GM21423 (cell line): ENCODE data around the gene ACTG1.

Source experiments
- ATAC-seq: cut with Tn5 transposase; IDR thresholded peaks from one replicate; pipeline ENCODE4 v1.9.1; 2021; ENCODE audit warnings: mild to moderate bottlenecking, moderate library complexity; ENCODE audit not compliant: unreplicated experiment

ACTG1 gene

DNA sequence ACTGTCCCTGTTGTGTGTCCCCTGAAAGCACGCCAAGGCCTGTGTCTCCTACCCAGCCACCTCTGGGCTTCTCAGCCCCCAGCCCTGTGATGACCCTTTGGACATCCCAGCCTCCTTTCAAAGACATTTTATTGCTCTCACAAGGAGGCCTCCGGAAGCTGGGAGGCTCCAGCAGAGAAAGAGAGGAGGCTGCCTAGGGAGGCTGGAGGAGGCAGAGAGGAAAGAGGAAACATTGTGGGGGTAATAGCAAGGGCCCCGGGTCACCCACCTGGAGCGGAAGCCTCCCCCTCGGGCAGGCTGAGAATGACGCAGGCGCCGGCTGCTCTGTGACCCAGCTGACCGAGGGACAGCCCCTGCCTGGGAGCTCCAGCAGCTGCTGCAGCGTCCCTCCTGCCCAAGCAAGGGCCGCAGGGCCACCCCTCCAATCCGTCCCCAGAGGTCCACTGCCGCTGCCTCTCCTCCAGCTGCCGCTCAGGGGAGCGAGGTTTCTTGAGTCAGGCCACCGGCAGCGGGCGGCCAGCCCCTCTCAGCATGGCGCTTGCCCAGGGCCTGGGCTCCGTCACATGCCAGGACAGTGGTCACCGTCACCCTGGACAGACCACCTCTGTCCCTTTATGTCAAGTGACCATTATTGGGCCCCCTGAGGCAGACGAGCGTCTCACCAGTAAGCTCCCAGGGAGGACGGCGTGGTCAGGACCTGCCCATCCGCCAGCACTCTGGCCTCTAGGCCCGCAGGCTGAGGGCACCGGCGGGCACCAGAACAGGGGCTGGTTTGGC lies 29.3 kb downstream of the ACTG1 start:
- ATAC-seq: no peak

DNA sequence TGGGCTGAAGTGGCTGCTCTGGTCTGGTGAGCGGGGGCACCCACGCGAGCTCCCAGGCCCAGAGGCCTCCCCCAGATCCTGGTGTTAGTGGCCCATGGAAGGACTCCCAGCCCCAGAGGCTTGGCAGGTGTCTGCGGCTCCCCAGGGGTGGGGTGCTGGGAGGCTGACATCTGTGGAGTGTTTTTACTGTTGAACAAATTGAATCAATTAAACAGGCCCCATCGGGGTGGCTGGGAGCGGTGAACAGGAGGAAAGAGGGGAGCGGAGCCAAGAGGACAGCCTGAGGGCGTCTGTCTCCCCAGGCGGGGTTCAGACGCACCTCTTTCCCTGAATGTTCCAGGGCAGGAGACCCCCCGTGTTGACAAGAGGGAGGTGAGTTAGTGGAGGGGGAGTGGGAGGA lies 29.9 kb downstream of the ACTG1 start:
- no peak for ATAC-seq

DNA sequence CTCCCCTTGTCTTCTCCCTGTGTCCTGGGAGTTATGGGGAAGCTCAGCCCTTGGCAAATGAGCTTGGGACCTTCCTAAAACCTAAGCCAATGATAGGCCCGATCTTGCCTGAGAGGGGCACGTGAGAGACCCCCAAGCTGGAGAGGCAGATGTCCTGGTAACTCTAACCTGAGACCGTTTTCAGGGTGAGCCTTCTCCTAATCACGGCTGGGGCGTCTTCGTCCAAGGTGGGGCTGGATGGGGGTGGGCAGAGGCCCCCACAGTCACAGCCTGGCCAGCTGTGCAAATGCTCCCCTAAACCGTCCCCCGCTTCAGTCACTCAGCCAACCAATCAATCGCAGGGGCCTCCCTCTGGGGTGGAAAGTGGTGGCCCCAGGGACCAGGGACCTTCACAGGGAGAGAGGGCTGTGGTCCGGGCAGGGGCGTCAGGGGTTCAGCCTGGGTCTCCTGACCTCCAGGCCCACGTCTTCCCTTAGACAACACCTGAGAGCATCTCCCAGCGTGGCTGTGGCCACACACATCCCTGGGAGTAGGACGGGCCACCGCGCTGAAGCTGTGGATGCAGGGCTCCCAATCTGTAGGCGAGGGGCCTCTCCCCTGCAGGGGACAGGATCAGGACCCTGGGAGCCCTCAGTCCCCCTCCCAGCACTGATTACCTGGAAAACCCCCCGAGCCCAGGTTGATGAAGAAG lies 30.6 kb downstream of the ACTG1 start:
- ATAC-seq: no peak

DNA sequence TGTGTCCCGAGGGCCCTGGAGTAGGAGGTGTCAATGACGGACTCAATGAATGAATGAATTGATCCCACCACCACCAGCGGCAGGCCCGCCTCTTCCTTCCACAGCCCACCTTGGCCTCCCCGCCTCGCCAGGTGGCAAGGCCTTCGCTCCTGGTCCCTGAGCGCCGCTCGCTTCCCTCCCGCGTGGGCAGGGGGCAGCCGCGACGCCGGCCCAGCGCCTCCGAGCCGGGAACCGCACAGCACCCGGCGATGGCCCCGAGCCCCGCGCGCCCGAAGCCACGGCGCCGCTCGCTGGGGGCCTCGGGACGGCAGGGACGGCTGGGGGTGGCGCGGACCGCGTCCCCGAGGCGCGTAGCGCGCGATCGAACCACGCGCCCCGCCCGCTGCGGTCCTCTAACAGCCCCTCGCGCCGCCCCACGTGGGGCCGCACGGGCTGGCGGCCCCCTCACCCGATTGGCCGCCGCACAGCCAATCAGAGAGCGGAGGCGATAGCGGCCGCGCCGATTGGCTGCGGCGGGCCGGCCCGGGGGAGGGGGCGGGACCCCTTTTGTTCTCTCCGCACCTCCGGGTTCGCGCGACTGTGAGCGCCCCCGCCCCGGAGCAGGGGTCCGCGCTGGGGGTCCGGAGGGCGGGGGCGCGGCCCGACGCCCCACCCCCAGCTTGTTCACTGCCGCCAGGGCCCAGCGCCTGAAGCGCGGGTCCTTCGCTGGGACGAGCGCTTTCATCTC lies 31.4 kb downstream of the ACTG1 start:
- no peak for ATAC-seq

DNA sequence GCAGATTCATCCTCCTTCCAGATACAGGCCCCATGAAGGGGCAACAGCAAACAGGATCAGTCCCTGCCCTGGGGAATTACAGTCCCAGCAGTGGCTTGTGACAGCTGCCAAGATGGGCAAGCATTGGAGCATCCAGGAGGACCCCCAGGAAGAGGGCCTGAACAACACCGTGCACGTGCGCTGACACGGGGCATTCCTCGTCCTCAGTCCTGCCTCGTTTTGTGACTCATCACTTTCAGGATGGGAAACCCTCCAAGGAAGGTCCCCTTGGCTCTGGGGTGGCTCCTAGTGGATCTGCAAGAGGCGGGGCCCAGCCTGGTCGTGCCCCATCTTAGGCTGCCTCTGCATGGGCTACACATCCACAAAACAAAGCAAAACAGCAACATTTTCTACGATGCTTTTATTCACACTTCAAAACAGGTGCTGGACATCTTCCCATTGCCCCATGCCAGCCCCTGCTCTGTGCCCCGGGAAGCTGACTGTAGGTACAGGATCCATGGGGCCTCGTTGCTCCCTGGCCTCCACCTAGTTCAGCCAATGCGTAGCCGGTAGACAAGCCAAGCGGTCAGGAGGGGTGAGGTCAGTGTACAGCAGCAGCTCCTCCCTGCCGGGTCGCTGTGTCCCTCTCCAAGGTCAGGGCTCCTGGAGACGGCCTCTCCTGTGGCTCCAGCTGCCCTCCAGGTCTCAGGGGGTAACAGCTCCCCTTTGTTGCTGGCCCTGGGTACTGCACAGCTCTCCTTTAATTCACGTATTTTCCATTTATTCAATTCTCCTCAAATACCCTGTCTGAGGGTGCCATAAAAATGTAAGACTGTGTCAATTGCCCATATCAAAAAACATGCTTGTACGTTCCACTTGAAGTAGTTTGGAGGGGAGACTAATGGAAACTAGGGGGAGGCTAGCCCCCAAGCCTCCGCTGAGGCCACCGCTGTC lies 32.2 kb downstream of the ACTG1 start:
- no peak for ATAC-seq

DNA sequence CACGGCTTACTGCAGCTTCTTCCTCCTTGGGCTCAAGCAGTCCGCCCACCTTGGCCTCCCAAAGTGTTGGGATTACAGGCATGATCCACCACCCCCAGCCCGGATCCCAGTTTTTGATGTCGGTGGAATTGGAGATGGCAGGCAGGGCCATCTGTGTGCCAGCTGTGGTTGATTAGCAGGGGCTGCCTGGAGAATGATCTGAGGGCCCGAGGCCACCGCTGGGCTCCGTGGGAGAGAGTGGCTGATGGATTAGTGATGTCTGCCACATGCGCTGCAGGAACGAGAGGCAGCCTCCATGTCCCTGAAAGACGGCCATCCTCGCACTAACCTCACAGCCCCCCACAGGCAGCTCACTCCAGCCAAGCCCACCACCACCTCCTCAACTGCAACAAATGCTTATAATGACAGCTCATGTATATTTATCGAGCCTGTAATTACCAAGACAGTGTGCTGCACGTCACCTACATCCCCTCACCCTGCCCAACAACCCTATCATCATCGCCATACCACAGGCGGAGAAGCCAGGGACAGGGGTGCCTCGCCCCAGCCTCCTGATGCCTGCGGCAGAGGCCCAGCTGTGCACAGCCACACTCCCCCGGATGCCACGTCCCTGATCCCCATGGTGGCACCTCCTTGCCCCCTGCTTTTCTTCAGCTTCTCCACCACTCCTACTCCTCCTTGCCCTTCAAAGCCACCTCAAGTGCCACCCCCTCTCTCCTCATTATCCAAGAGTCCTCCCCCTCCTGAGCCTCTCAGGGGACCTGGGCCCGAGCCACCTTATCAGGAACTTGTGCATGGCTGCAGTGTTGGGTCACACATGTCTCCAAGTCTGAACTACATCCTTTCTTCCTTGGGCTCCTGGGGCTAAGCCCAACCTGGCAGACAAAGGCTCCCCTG lies 33.2 kb downstream of the ACTG1 start:
- ATAC-seq: no peak

DNA sequence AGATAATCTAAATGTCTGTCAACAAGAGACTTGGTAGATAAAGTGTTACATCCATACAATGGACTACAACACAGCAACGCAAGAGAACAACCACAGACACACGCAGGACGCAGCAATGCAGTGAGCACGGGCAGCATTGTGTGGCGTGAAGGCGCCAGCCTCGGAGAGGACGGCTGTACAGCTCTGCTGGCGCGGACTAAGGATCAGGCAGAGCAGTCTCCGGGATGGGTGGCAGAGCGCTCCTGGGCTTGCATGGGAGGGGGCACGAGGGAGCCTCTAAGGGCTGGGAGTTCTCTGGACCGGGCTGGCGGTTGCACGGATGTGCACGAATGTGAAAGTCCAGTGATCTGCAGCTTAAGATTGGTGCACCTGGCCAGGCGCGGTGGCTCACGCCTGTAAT lies 34.5 kb downstream of the ACTG1 start:
- no peak for ATAC-seq

DNA sequence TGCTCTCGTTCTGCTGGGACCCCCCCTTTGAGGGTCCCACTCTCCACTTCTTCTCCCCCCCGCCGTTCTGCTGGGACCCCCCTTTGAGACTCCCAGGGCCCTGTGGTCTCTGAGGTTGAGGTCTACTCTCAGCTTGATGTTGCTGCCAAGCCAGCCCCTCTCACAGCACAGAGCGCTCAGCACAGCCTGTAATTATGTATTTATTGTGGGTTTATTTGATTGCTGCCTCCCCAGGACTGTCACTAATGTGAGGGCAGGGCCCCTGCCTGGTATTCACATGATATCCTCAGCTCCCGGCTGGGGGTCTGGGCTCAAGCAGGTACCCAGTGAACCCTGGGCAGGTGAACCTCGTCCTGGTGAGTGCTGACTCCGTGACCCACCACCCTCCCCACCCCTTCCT lies 35.4 kb downstream of the ACTG1 start:
- no peak for ATAC-seq

DNA sequence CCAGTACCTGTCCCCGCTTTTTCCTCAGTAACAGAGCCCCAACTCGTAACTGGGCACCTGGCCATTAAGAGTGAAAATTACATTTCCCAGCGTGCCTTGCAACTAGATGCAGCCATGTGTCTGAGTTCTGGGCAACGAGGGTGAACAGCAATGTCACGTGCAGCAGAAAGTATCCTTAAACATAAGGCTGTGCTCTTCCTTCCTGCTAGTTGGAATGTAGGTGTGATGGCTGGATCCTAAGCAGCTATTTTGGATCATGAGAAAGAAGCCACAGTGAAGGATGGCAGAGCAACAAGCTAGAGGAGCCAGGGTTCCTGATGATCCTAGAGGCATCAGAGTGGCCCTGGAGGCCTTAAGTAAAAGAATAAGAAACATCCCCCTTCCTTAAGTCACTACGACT lies 36.0 kb downstream of the ACTG1 start:
- no peak for ATAC-seq

DNA sequence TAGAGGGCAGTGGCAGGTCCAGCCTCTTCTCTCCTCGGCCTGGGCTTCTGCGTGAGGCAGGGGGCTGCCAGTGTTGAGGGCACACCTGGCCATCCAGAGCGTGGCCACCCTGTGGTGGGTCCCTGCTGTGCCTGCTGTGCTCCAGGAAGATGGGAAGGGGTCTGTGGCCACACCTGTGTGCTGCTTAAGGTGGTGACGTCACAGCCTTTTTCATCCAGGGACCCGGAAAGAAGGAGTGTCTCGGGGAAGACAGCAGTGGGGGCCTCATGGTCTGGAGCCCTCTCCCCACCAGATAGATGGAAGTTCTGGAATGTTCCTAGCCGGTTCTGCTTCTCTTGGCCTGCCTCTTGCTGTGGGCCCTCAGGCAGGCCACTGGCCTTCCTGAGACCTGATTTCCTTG lies 36.5 kb downstream of the ACTG1 start:
- no peak for ATAC-seq

DNA sequence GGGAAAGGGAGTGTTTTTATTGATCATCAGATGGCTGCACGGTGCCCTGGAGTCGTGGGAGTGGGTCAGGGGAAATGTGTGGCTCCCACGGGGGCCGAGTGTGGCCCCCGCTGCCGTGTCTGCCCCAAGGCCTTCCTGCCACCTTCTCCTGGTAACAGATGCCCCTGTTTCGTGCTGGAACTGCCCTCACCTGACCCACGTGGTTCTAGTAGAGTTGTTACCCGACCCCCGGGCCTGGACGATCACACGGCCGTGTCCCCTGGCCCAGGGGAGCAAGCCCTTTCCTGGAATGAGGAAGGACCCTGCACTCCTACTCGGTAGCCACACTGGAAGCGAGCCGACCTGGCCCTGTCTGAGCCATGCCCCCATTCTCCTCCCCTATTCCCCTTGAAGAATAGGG lies 37.6 kb downstream of the ACTG1 start:
- ATAC-seq: no peak

DNA sequence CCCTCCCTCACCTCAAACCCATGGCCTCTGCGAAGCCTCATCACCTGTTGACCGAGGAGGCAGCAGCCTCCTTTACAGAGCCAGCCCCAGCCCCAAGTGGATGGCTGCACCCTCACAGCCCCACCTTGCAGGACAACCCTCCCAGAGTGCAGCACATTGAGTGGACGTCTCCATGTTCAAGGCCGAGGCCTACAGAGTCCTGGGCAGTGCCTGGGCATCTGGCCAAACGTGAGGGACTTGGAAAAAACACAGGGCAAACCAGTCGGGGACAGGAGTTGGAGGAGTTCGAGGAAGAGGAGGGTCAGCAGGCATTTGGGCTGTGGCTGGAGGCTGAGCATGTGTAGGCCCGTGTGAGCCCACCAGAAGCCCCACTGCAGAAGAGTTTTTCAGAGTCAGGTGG lies 39.6 kb downstream of the ACTG1 start:
- ATAC-seq: no peak

DNA sequence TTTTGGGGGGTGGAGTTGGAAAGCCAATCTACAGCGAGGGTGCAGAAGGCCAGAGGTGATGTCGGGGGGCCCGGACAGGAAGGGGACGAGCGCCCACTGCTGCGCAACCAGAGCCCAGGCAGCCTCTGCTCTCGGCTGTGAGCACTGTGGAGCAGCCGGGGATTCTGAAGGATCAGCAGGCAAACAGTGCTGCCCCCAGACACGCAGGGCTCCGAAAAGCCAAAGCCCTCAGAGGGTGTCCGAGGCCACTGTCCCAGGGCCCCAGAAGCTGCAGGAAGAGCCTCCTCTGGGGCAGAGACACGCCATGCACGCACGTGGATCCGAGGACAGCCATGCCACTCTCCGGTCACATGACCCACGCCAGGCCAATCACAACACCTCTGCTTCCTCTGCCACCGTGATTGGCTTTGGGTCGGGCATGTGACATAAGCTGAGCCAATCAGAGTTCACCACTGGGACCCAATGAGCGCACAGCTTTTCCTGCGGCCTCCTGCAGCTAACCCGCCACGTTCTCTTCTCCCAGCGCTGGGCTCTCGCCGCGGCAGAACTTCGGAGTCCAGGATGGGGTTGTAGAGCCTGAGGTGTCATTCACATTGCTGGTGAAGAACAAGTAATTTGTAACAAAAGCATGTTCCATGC lies 40.7 kb downstream of the ACTG1 start:
- ATAC-seq: no peak

DNA sequence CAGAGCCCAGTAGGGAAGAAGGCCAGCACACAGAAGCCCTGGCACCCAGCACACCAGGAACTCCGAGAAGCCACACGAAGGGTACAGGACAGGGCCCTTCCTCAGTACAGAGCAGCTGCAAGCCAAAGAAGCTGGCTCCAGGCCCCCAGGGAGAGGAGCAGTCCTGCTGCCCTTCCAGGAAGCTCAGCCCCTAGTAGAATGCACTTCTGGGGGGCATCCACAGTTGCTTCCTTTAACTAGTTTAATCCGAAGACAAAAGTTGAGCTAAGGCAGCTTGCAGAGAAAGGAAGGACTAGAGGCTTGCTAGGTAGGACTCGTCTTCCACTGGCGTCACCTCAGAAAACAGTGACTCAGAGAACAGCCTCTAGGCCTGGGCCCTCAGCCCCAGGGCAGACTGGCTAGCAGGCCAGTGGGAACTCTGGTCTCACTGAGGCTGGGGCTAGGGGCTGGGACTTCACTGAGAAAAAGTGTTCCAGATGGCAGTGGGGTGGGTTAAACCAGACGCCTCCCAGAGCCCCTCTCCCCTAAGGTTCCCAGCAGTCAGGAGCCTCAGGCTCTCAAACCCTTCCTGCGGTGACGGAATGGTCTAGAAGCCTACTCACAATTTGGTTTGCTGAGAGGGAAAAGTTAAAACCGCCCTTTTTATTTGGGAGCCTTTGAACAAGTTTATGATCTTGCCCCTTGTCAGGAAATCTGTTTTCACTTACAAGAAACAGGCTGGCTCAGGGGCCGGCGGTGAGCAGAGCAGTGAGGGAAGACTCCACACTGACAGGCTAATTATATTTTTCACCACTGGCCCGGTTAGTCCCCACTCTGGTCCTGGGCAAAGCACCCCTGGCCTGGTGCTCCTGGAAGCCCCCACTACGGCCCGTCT lies 41.4 kb downstream of the ACTG1 start:
- no peak for ATAC-seq

DNA sequence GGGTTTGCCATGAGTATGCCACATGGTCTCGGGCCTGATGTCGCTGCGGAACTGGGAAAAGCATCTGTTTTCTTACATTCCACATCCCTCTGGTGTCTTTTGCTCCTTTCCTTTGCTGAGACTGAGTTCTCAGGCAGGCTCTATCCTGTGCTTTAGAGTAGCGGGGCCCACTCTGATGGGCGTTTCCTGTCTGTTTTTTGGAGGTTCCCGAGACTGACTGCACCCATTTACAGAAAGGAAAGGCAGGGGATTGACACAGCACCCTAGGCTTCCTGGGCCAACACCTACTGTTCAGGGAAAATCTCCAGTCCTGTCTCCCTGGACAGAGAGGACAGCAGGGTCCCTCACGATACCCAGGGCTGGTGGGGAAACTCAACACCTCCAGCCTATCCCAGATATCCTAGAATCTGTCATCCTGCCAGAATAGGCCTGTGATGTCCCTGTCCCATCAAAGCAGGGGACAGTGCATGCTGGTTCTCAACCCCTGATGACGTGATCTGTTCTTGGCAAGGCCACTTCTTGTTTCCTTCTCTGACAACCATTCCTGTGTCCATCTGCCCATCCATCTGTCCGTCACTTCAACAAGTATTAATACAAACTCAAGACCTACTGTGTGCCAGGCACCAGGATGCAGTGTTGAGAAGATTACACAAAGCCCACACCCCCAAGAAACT lies 42.2 kb downstream of the ACTG1 start:
- no peak for ATAC-seq

DNA sequence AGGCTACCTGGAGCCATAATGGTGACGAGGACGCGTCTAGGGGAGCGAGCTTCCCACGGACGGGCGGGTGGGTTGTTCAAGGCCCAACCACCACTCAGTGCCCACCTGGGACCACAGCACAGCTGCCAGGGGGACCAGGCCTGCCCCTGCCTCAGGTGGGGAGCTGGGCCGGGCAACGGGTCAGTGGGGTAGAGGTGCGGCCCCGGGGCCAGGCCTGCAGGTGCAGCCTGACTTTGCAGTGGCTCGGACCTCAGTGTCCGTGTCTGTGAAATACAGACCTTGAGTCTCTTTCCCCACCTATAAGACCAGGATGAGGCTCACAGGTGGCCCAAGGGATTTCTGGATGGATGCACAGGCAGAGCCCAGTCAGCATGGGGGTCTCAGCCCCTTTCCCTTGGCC lies 43.3 kb downstream of the ACTG1 start:
- no peak for ATAC-seq

DNA sequence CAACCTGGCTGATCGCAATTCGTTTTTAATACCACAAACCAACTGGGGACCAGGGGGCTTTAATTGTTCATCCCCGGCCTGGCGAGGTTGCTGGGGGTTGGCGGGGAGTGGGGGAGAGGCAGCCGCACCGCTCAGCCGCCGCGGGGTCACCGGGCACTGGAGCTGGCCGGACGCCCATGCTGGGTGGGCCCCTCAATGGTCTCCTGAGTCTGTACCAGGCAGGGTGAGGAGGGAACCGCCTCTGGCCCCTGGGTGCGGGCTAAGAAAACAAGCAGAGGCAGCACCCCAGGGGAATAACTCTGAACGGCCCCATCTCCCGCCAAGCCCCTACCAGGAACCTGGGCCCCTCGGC lies 43.9 kb downstream of the ACTG1 start:
- no peak for ATAC-seq
